Fibroblast of villous mesenchyme (primary cell): ENCODE data around the gene ZC3H4. TPM values are rescaled to one million over a fixed set of nuclear protein-coding genes. Genes with fewer than 3 reads are reported as not detected.
A peak's percentile ranks its signal among the peaks of the same experiment; 100 is the strongest.

Source experiments
- DNase-seq: peaks from one replicate; pipeline ENCODE4 v3.0.0-alpha.2; 2010; ENCODE audit warnings: low read depth
- H3K4me3 ChIP-seq: 2 replicates; pipeline ENCODE4 v1.5.1; 2011; ENCODE audit warnings: low read depth, mild to moderate bottlenecking, low read length
- total RNA-seq: library from RNA; depleted of rRNA; stranded (reverse); fragments of >200 nt; gene quantifications from 2 replicates; pipeline ENCODE4 v1.2.3, GENCODE V29; 2012
- TF ChIP-seq, protein P1 (sequence below): IDR thresholded peaks from 2 replicates; pipeline ENCODE4 v1.5.1; 2012; ENCODE audit warnings: low read depth, mild to moderate bottlenecking, low read length; ENCODE audit not compliant: insufficient read depth

Gene ZC3H4
- total RNA-seq, 1 donor = 16.0 TPM

DNA sequence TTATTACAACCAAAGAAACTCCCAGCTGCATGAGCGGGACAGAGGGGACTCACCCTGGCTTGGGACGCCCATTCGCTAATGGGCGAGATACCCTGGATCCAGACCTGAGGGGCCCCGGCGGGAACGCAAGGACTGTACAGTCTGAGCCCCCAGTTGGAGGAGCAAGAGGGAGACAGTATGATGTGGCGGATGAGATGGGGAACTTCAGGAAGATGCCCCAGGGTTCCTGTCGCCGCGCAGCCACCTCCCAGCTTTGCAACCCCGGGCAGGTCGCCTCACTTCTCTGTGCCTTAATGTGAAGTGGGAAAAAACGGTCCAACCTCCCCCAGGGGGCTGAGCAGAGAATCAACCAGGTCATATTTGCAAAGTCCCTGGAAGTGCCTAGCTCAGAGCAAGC is 91.4 kb downstream of the ZC3H4 start:
- TF ChIP-seq, protein P1, sequence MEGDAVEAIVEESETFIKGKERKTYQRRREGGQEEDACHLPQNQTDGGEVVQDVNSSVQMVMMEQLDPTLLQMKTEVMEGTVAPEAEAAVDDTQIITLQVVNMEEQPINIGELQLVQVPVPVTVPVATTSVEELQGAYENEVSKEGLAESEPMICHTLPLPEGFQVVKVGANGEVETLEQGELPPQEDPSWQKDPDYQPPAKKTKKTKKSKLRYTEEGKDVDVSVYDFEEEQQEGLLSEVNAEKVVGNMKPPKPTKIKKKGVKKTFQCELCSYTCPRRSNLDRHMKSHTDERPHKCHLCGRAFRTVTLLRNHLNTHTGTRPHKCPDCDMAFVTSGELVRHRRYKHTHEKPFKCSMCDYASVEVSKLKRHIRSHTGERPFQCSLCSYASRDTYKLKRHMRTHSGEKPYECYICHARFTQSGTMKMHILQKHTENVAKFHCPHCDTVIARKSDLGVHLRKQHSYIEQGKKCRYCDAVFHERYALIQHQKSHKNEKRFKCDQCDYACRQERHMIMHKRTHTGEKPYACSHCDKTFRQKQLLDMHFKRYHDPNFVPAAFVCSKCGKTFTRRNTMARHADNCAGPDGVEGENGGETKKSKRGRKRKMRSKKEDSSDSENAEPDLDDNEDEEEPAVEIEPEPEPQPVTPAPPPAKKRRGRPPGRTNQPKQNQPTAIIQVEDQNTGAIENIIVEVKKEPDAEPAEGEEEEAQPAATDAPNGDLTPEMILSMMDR = no peak
- no peak overlapping the region for H3K4me3 ChIP-seq
- no peak for DNase-seq

DNA sequence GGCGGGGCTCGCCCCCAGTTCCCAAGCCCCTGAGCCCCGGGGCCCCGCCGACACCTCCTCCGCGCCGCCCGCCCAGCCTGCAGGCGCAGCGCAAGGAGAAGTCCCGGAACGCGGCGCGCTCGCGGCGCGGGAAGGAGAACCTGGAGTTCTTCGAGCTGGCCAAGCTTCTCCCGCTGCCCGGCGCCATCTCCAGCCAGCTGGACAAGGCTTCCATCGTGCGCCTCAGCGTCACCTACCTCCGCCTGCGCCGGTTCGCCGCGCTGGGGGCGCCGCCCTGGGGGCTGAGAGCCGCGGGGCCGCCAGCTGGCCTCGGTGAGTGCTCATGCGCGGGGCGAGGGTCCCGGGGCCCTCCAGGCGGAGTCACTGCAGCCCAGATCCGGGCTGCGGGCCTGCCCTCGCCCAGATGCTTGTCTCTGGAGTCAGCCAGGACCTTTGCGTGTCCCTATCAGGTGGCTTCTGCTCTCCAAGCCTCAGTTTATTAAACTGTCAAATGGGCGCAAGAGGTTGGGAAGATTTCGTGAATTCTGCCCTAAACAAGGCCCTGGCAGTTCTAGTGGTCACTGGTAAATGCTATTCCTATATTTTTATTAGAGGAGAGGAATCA is 91.9 kb downstream of the ZC3H4 start:
- peak; percentile 16 for DNase-seq
- TF ChIP-seq, protein P1 = no peak
- H3K4me3 ChIP-seq = no peak overlapping the region

DNA sequence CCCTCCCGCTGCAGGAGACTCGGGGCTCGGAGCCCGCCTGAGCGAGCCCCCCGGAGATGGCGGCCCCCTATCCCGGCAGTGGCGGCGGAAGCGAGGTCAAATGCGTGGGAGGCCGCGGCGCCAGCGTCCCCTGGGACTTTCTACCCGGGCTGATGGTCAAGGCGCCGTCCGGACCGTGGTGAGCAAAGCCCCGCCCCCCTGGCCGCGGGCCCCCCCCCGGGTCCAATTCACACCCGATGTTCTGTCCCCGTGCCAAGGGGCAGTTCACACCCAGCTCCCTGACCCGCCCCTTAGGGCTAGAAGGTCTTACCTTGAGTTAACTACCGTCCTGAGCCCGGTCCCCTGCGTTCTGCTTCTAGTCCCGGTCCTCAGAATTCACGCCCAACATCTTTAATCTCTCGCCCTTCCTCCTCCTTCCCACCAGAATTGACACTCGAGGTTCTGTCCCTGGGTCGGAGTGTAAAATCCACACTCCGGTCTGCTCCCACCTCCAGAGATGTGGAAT is 92.5 kb downstream of the ZC3H4 start:
- TF ChIP-seq, protein P1 = no peak
- DNase-seq = no peak
- H3K4me3 ChIP-seq = peak overlapping the region; percentile 40

DNA sequence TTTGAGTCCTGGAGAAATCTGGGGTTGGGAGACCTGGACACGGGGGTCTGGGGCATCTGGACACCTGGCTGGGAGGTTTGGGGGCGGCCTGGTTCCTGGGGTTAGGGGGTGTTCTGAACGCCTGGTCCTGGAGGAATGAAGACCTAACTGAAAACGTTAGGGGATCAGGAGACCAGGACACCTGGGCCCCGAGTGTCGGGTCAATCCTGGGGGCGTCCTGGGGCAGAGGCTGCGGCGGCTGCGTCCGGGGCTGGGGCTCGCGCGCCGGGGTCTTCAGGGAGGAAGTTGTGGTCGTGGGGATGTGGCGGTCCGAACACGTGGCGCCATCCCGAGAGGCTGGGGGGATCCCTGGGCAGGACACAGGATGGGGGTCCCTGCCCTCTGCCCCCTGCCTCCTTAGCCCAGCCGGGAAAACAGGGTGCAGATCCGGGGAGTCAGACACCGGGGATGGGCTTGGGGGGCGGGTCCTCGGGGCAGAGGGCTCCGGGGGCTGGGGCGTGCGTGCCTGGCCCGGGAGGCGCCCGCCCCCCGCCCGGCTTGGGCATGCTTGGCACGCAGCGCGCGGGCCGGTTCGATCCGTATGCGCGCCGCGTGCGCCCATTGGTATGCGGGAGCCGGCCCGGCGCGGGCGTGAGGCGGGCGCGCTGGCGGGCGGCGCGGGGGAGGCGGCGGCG is 93.3 kb downstream of the ZC3H4 start:
- peak overlapping the region; percentile 32 for H3K4me3 ChIP-seq
- no peak for DNase-seq
- TF ChIP-seq, protein P1 = no peak

DNA sequence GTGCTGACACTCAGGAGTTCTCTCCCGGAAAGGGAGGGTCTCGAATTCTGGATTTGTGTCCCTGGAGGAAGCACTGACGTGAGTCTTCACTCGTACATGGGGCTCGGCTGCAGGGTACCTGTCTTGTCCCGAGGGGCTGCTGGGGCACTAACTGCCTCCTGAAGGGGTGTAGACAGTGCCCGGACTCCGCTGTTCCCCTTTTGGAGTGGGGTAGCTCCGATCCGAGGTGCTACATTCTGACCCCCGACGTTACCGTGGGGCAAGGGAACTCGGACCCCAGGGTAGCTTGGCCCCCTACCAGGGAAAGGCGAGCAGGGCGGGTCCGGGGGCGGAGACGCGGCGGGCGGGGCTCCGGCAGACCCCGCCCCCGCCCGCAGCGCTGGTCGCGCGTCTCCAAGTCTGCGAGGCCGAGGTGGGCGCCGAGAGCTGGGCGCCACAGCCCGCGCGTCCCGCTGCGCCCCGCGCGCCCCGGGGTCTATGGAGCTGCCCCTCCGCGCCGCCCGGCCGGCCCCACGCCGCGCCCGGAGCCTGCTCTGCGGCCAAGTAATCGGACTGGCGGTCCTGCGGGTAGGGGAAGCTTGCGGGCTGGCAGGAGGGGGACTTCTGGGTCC is 94.0 kb downstream of the ZC3H4 start, which contains the start of gene NPAS1:
TSS of gene NPAS1 (plus strand) at position 407 of the 611 bp plus-strand sequence. CDS start 1,211 bp downstream, outside the sequence.
- DNase-seq = no peak
- TF ChIP-seq, protein P1 = no peak

DNA sequence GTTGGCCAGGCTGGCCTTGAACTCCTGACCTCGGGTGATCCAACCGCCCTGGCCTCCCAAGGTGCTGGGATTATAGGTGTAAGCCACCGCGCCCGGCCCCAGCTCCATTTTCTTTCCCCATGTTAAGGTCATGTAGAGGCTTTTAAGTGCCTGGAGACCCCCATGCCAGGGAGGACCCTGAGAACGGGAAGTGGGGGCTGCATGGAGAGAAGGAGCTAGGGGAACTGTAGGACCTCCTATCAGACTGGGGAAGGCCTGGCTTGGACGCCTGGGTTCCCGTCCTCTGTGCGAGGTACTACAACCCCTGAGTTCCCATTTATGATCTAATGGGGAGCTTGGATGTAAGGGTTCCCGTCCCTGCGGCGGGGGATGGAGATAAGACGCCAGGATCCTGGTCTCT is 94.7 kb downstream of the ZC3H4 start:
- TF ChIP-seq, protein P1 = no peak
- no peak for DNase-seq

More for the DNA sequence above, 94.0 kb downstream of the ZC3H4 start, which contains the start of gene NPAS1:
- H3K4me3 ChIP-seq = peak within 1 kb of the TSS; percentile 32

More for the DNA sequence above, 94.7 kb downstream of the ZC3H4 start:
- no peak overlapping the region for H3K4me3 ChIP-seq

Other genes with a start within 250 kb of the ZC3H4 start
- gene NPAS1, start 93.9 kb downstream of the ZC3H4 start, total RNA-seq = 0.32 and 0.86 TPM in 2 replicates
- 22.0 and 28.3 TPM in 2 replicates for gene TMEM160, start 65.2 kb downstream of the ZC3H4 start, total RNA-seq
- 155 and 160 TPM in 2 replicates for gene SAE1, start 17.1 kb upstream of the ZC3H4 start, total RNA-seq
- 6.0 and 14.2 TPM in 2 replicates for gene BBC3, start 117.4 kb upstream of the ZC3H4 start, total RNA-seq
- 7.3 and 8.4 TPM in 2 replicates for gene CCDC9, start 142.7 kb upstream of the ZC3H4 start, total RNA-seq
- gene INAFM1, start 161.1 kb upstream of the ZC3H4 start, total RNA-seq = 2.6 and 4.2 TPM in 2 replicates
- 0.32 and 0.43 TPM in 2 replicates for gene C5AR1, start 196.1 kb upstream of the ZC3H4 start, total RNA-seq
- gene C5AR2, start 218.4 kb upstream of the ZC3H4 start, total RNA-seq = under 0.01 TPM in 1 of 2 replicates, not detected in the other
- 12.2 and 13.4 TPM in 2 replicates for gene DHX34, start 235.5 kb upstream of the ZC3H4 start, total RNA-seq